HG02623 (cell line): ENCODE results near the gene ZNF419.
A peak's percentile ranks its signal among the peaks of the same experiment; 100 is the strongest.
"Not testable (repeated sequence)": the region's sequence is repeated elsewhere in the genome, so short reads cannot be mapped to it uniquely, and the experiment has no call there.

Source experiments
- ATAC-seq: cut with Tn5 transposase; IDR thresholded peaks from one replicate; pipeline ENCODE4 v1.9.1; 2021; ENCODE audit warnings: moderate library complexity; ENCODE audit not compliant: unreplicated experiment

The ZNF419 gene

DNA sequence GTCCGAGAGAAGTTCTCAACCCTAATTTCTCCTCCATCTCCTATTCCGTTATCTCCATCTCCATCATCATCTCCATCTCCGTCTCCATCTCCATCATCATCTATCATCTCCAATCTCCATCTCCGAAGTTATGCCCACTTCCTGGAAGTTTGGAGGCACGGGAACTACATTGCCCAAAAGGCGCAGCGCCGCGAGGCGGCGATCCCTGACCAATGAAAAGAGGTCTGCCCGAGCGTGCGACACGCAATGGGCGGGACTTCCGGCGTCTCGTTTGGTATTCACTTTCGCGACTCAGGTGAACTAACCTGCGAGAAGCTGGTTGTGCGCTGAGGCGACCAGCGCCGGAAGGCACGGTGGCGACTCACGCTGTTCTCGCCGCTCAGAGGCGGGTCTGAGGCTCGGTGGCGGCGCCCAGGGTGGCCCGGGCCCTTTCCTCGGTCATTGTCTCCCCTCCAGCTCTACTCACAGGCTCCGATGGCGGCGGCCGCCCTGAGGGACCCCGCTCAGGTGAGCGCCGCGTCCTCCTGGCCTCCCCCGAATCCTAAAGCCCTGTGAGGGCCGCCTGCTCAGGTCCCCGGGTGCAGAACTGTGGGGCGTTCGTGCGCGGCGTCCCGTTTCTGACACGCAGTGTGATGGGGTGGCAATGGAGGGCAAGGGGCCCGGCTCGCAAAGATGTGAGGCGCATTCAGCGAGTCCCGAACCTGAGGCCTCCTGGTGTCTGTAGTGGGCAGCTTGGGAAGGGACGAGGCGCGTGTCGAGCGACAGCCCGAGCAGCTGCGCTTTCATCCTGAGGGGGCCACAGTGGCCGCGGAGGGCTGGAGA, at the start of gene ZNF419:
ZNF419 (plus strand) TSS at position 274 of the 822 bp plus-strand sequence; CDS start at position 475, 201 bp downstream.
- peak; percentile 94 for ATAC-seq

GRCh38 chr19:57437931-57438330, 49.6 kb upstream of the ZNF419 start:
- no peak for ATAC-seq

- no peak for ATAC-seq
These were observed 48.6 kb upstream of the ZNF419 start for GRCh38 chr19:57438925-57439324.

GRCh38 chr19:57441979-57442752, 45.4 kb upstream of the ZNF419 start:
- ATAC-seq = no peak

GRCh38 chr19:57443121-57443696, 44.3 kb upstream of the ZNF419 start:
- no peak for ATAC-seq

DNA sequence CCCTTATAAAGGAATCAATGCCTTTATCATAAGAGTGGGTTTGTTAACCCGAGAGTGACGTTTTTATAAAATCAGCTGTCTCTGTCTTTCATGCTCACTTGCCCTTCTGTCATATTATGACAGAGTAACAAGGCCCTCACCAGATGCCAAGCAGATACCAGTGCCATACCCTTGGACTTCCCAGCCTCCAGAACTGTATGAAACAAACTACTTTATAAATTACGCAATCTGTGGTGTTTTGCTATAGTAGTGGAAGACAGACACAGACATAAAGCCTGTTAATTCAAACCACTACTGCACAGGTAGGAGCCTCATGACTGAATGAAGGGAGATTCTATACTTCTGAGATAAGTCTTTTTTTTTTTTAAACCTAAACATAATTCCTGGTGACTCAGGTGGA, 35.2 kb upstream of the ZNF419 start:
- no peak for ATAC-seq

DNA sequence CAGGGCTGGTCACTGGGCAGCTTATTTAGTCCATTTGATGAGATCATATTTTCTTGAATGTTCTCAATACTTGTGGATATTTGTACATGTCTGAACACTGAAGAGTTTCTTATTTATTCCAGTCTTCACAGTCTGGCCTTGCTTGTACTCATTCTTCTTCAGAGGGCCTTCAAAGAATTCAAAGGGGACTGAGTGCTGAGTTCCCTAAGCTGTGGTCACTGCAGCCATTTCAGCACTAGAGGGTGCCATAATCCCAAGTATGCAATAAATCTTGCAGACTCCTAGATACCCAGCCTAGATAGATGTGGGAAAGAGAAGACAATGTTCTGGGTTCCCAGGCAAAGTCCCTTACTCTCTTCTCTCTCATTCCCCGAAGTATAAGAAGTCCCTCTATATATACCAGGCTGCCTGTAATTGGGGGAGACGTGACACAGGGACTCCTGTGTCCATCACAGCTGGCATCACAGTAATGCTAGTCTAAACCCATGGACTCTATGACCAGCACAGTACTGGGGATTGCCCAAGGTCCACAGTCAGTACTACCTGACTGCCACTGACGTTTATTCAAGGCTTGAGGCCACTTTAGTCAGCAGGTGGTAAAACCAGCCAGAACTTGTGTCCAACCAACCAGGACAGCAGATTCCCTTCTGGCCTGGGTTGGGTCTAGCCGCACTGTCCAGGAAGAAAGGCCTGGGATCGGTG, 21.7 kb upstream of the ZNF419 start:
- no peak for ATAC-seq

DNA sequence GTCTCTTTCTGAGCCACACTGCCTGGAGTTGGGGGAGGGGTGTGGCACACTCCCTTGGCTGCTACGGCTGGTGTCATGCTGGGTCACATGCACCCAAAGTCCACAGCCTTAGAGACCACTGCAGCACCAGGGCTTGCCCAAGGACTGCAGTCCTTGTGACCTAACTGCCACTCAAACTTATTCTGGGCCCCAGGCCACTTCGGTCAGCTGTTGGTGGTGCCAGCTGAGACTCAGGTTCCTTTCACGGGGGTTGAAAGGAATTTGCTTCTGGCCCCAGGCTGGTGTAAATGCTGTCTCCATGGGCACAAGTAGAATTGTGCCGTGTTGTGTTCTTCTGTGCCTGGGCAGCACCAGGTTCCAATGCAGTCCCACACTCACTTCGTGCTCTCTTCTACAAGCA, 21.1 kb upstream of the ZNF419 start:
- no peak for ATAC-seq

GRCh38 chr19:57473646-57474045, 13.9 kb upstream of the ZNF419 start:
- ATAC-seq = no peak

DNA sequence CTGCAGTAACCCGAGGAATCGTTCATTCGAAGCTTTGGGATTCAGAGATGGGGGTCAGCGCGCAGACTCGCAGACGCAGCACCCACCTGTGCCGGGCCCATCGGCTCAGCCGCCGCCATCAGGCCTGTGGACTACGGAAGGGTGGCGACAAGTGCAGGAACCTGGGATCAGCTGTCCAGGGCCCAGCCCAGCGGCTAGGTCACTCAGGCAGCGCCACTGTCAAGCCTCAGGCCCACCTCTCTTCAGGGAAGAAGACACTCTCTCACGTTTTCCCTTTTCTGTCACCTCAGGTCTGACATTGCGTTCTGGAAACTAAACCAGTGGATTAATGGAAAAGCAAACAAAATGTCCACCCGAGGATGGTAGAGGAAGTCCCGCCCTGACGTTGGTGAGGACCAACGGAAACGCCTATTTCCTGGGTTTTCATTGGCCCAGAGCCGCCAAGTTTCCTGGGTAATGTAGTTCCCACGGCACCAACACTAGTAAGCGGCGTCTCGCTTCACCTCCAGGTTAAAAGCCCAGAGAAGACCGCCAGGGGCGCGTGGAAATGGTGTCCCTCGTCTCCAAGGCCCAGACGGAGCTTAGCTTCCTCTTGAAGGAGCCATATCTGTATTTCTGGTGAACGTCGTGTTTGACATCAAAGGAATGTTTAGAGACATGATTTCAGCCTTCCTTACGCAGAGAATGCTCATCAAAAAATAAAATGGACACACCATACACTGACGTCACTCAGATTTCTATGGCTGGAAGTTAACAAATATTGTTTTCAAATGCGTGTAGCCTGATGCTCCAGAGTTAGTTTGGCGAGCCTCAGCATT, 10.2 kb upstream of the ZNF419 start, which contains the start of gene ZNF772:
ZNF772 (minus strand) TSS at position 376 of the 818 bp plus-strand sequence; CDS start at position 119, 257 bp downstream.
- peak; percentile 92 for ATAC-seq

GRCh38 chr19:57488299-57488644, 722 bp downstream of the ZNF419 start:
- not testable (repeated sequence) for ATAC-seq

GRCh38 chr19:57499332-57499679, 11.8 kb downstream of the ZNF419 start:
- ATAC-seq = not testable (repeated sequence)

- ATAC-seq = peak; percentile 92
These were observed 12.3 kb downstream of the ZNF419 start, which contains the start of gene ZNF773 for GRCh38 chr19:57499680-57500395. TSS of gene ZNF773 (plus strand) at chr19:57499938. CDS start at chr19:57500081, 143 bp downstream.

GRCh38 chr19:57500400-57500799, 12.8 kb downstream of the ZNF419 start:
- not testable (repeated sequence) for ATAC-seq

GRCh38 chr19:57506163-57506562, 18.6 kb downstream of the ZNF419 start:
- no peak for ATAC-seq

DNA sequence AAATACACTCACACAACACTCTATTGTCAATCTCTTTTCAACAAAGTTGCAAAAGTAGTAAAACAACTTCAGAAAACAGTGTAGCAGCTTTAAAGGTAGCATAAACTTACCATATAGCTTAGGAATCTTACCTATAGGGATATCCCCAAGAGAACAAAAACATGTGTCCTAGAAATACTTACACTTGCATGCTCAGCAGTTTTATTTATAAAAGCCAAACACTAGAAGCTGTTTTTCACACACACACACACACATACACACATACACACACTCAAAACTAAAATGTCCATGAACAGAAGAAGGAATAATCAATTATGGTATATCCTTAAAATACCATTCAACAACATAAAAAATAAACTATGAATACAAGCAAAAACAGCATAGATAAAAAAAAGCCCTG, 23.9 kb downstream of the ZNF419 start:
- no peak for ATAC-seq

DNA sequence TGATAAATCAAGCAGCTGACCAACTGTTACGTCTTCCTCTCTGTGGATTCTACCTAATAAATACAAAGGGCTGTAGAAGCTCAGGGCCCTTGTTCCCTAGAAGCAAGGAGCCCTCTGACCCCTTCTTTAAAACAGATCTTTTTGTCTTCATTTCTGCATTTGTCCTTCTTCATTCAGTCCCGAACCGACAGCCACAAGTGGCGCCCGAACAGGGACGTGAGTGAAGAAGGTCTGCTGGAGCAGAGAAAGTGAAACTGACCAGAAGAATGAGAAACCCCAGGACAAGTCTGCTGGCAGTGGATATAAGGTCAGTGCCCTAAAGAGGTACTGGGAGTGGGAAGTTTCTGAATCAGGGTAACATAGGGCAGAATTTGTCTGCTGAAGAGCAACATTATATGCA, 25.3 kb downstream of the ZNF419 start:
- ATAC-seq = no peak

- no peak for ATAC-seq
These were observed 27.7 kb downstream of the ZNF419 start for GRCh38 chr19:57515255-57515654.

DNA sequence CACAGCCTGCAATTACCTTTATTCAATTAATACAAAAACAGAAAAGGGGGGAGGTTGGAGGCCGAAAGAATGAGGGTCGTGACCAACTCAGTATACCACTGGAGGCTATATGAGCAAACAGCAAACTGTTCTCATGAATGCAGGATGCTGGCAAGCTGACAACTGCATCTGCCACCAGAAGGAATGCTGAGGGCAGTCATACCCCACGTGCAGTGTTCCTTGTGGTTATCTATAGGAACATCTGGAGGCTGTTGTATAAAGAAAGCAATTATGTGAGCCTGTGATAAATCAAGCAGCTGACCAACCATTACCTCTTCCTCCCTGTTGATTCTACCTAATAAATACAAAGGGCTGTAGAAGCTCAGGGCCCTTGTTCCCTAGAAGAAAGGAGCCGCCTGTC, 30.5 kb downstream of the ZNF419 start:
- ATAC-seq = not testable (repeated sequence)
